ENCODE measurements around the gene SCAMP3. TPM values are rescaled to one million over a fixed set of nuclear protein-coding genes. Genes with fewer than 3 reads are reported as not detected.
A peak's percentile ranks its signal among the peaks of the same experiment; 100 is the strongest.

Gene SCAMP3
- total RNA-seq, 4 donors from 2014 or later: 54.5 to 91.1 (median 65.2) TPM

DNA sequence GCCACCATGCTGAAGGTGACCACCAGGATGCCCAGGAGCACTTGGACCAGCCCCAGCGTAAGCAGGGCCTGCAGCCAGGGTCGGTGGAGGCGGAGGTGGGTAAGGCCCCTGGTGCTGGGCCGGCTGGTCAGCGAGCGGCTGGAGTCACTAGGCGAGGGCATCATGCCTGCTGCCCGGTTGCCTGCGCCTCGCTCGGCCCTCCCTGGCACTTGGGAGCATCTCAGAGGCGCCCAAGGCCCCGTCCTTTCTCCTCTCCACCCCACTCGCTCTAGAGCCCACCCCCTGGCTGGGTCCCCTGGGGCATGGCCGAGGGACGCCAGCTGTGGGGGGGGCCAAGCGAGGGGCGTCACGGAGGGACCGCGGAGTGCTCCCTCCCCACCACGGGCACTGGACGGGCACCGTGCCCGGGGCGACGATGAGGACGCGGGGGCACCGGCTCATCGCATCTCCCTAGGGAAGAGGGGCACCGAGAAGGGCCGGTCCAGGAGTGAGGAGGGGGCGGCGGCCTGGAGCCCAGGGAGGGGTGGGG is 7.4 kb downstream of the SCAMP3 start:
- peak overlapping the region; percentile 93 to 99 (median 96) for H3K27ac ChIP-seq
- peak overlapping the region; percentile 69 to 95 (median 82) for H3K4me3 ChIP-seq
- 0 to 1% methylated on average over 18 to 27 of the region's 35 CpGs for WGBS, 2 donors
- H3K27me3 ChIP-seq: no peaks in the 10 kb centered on the region
- TF ChIP-seq EP300 (IDR thresholded peaks at IDR 0.05): no peak
- TF ChIP-seq, protein P1, sequence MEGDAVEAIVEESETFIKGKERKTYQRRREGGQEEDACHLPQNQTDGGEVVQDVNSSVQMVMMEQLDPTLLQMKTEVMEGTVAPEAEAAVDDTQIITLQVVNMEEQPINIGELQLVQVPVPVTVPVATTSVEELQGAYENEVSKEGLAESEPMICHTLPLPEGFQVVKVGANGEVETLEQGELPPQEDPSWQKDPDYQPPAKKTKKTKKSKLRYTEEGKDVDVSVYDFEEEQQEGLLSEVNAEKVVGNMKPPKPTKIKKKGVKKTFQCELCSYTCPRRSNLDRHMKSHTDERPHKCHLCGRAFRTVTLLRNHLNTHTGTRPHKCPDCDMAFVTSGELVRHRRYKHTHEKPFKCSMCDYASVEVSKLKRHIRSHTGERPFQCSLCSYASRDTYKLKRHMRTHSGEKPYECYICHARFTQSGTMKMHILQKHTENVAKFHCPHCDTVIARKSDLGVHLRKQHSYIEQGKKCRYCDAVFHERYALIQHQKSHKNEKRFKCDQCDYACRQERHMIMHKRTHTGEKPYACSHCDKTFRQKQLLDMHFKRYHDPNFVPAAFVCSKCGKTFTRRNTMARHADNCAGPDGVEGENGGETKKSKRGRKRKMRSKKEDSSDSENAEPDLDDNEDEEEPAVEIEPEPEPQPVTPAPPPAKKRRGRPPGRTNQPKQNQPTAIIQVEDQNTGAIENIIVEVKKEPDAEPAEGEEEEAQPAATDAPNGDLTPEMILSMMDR (IDR thresholded peaks at IDR 0.05): peak in 1 of 5 experiments; percentile 9
- H3K4me1 ChIP-seq: peaks cover 0 to 55% (median 32%) of the 10 kb centered on the region in 4 donors
- no peaks in the 10 kb centered on the region for H3K9me3 ChIP-seq
- DNase-seq (ENCODE audit: low spot score in 2 of 2): no peak
- H3K36me3 ChIP-seq: peaks cover 0 to 31% (median 4%) of the 10 kb centered on the region in 3 donors

DNA sequence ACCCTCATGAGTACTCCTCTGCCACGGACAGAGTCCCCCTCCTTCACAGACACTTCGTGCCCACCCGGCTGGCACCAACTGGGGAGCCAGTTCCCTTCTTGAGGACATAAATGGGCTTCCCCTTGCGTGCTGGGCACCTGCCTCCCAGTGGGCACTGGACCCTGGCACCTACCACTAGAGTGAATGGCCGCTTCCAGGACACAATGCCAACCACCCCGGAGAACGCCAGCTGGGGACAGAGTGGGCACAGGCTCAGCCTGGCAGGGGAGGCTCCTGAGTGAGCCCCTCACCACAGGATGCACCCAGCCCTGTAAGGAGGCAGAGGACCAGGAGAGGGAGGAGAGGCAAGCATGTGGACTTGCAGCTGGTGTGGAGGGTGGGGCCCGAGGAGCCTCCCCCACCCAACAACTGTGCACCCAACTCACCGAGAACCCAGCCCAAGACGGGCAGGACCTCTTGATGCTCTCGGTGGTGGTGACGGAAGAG is 7.9 kb downstream of the SCAMP3 start:
- 38 to 47% methylated on average over 5 to 7 of the region's 12 CpGs for WGBS, 2 donors
- H3K27ac ChIP-seq: peak overlapping the region; percentile 93 to 99 (median 96)
- no peaks in the 10 kb centered on the region for H3K27me3 ChIP-seq
- peaks cover 0 to 30% (median 4%) of the 10 kb centered on the region in 3 donors for H3K36me3 ChIP-seq
- H3K9me3 ChIP-seq: no peaks in the 10 kb centered on the region
- peak overlapping the region; percentile 69 to 95 (median 82) for H3K4me3 ChIP-seq
- TF ChIP-seq, protein P1 (IDR thresholded peaks at IDR 0.05): no peak
- TF ChIP-seq EP300 (IDR thresholded peaks at IDR 0.05) (no peak), POLR2A (IDR thresholded peaks at IDR 0.05) (no peak)
- DNase-seq (ENCODE audit: low spot score in 2 of 2): no peak
- peaks cover 0 to 55% (median 32%) of the 10 kb centered on the region in 4 donors for H3K4me1 ChIP-seq

DNA sequence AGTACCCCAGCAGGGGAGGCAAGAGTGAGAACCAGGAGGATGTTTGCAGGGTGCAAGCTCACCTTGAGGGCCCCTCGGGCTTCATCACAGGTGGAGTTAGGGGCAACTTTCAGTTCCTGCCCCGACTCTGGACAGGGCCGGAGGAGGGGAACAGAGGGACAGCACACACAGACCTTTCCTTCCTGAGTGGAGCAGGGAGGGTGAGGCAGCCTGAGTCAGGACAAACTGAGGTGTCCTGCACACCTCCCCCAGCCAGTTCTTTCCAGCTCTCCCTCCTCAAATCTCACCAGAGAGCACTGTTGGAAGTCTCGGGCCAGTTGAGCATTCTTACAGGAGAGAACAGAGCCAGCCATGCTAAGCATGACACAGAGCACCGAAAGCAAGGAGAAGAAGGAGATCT is 8.4 kb downstream of the SCAMP3 start:
- Histone ChIP-seq H3K27me3 (no peaks in the 10 kb centered on the region), H3K27ac (peak overlapping the region in 3 of 4 donors; percentile 93 to 99 (median 97)), H3K9me3 (no peaks in the 10 kb centered on the region), H3K4me1 (peaks cover 0 to 55% (median 32%) of the 10 kb centered on the region in 4 donors), H3K36me3 (peaks cover 0 to 31% (median 4%) of the 10 kb centered on the region in 3 donors), H3K4me3 (peak overlapping the region in 2 of 4 donors; percentile 84 to 95)
- TF ChIP-seq EP300 (IDR thresholded peaks at IDR 0.05) (no peak), POLR2A (IDR thresholded peaks at IDR 0.05) (no peak)
- TF ChIP-seq, protein P1 (IDR thresholded peaks at IDR 0.05): no peak
- DNase-seq (ENCODE audit: low spot score in 2 of 2): no peak
- WGBS, 2 donors: 42 to 45% methylated on average over 5 of the region's 5 CpGs

DNA sequence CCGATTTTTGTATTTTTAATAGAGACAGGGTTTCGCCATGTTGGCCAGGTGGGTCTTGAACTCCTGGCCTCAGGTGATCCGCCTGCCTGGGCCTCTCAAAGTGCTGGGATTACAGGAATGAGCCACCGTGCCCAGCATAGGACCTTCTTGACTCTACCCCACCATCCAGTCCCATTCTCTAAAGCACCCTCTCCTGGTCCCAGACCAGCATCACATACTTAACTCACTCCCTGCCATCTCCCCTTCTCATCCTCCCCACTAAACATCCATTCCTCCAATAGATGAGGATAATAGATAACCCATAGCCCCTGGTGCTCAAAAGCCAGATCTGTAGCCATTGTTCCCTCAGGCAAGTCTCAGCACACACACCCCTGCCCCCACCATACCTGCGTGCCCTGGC is 9.0 kb downstream of the SCAMP3 start:
- Histone ChIP-seq H3K27me3 (no peaks in the 10 kb centered on the region), H3K9me3 (no peaks in the 10 kb centered on the region), H3K4me1 (peaks cover 0 to 55% (median 32%) of the 10 kb centered on the region in 4 donors), H3K36me3 (peaks cover 0 to 31% (median 0%) of the 10 kb centered on the region in 3 donors), H3K4me3 (no peak overlapping the region), H3K27ac (peak overlapping the region in 2 of 4 donors; percentile 93 to 99)
- DNase-seq (ENCODE audit: low spot score in 2 of 2): no peak
- TF ChIP-seq, protein P1 (IDR thresholded peaks at IDR 0.05): no peak
- TF ChIP-seq POLR2A (IDR thresholded peaks at IDR 0.05) (no peak), EP300 (IDR thresholded peaks at IDR 0.05) (no peak)
- WGBS, 2 donors: 77 to 81% methylated on average over 5 of the region's 5 CpGs

DNA sequence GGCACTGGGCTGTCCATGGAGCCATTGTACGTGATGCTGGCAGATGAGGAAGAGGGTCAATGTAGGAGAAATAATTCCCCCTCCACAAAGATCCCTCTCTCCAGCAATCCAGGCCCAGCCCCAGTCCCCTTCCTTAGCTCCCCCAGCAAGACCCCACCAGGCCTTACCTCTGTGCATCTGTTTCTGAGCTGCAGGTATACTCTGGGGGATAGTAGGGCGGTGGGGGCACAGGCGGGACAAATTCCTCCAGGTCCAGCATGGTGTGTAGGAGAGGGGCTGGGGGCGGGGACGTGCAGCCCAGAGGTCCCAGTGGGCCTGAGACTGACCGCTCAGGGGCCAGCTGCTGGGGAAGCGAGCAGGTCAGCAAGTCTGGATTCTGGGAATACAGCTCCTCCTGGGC is 10.6 kb downstream of the SCAMP3 start:
- 66 to 76% methylated on average over 7 of the region's 7 CpGs for WGBS, 2 donors

More for the DNA sequence above, 10.6 kb downstream of the SCAMP3 start:
- Histone ChIP-seq H3K27me3 (no peaks in the 10 kb centered on the region), H3K4me3 (no peak overlapping the region), H3K9me3 (no peaks in the 10 kb centered on the region), H3K4me1 (peaks cover 0 to 52% (median 31%) of the 10 kb centered on the region in 4 donors), H3K36me3 (peaks cover 0 to 33% (median 0%) of the 10 kb centered on the region in 3 donors), H3K27ac (peak overlapping the region in 2 of 4 donors; percentile 49 to 78)
- no peak for DNase-seq (ENCODE audit: low spot score in 2 of 2)
- TF ChIP-seq EP300 (IDR thresholded peaks at IDR 0.05): no peak
- TF ChIP-seq, protein P1 (IDR thresholded peaks at IDR 0.05): no peak
- no peak for TF ChIP-seq POLR2A (IDR thresholded peaks at IDR 0.05)

All from tibial nerve (tissue), 4 donors.